GM18907 (cell line): Measurements from ENCODE around the gene SCUBE2.
"Not testable (repeated sequence)": the region's sequence is repeated elsewhere in the genome, so short reads cannot be mapped to it uniquely, and the experiment has no call there.

Source experiments
- ATAC-seq: cut with Tn5 transposase; IDR thresholded peaks from one replicate; pipeline ENCODE4 v1.9.1; 2021; ENCODE audit warnings: mild to moderate bottlenecking, moderate library complexity; ENCODE audit not compliant: unreplicated experiment

SCUBE2 gene

DNA sequence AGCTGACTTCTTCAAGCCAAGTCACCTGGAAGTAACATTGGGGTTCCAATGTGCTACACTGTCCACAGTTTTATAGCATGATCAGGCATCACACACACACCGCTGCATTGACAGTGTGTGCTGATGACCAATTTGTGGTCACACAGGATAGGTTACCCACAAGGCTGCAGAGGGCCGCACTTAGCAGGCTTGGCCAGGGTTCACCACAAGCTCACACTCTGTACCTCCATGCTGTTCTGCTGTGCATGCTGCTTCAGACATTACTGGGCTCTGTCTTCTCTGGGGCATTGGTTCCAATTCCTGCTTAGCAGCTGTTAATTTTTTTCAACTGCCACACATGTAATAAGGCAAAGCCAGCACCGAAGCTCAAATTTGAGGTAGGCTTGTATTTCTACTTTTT is 76.6 kb downstream of the SCUBE2 start:
- no peak for ATAC-seq

DNA sequence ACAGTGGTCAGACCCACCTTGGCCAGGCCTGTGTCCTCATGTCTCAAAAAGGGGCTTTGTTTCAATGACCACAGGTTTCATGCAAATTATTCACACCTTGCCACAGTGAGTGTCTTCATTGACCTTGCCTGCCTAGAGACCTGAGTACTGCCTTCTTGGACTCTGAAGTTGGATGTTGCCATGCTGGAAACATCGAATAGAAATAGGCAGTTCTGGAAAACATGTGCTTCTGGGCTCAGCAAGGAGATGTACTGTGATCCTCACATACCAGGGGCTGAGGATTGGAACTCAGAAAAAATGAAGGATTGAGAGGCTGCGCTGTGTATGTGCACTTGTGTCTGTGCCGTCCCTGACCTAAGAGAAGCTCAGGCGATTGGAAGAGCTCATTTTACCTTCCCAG is 78.0 kb downstream of the SCUBE2 start:
- ATAC-seq = no peak

DNA sequence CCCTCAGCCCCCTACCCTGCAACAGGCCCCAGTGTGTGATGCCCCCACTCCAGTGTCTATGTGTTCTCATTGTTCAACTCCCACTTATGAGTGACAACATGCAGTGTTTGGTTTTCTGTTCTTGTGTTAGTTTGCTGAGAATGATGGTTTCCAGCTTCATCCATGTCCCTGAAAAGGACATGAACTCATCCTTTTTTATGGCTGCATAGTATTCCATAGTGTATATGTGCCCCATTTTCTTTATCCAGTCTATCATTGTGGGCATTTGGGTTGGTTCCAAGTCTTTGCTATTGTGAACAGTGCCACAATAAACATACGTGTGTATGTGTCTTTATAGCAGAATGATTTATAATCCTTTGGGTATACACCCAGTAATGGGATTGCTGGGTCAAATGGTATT is 81.9 kb downstream of the SCUBE2 start:
- not testable (repeated sequence) for ATAC-seq

GRCh38 chr11:9008661-9009060 is 82.7 kb downstream of the SCUBE2 start:
- ATAC-seq = no peak

DNA sequence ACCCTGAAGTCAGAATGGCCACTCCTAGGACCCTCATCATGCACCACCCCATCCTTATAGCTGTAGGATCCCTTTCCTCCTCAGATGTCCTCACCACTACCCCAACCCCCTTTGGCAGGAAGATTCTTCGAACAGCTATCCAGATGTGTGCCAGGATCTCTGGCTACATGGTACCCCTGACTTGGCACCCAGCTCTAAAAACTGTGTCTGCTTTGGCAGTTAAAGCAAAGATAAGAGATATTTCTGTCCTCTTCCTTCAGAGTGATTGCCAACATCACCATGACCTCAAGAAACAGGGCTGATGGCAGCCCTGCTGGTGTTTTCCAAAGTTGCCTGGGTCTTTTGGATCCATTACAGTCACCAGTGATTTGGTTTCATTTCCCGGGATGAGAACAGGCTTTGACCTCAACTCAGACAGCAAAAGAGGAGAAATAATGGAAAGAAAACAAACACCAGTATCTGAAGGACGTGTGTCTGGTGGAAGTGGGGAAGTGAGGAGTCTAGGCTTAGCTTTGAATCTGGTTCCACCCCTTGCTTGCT is 83.3 kb downstream of the SCUBE2 start:
- no peak for ATAC-seq

DNA sequence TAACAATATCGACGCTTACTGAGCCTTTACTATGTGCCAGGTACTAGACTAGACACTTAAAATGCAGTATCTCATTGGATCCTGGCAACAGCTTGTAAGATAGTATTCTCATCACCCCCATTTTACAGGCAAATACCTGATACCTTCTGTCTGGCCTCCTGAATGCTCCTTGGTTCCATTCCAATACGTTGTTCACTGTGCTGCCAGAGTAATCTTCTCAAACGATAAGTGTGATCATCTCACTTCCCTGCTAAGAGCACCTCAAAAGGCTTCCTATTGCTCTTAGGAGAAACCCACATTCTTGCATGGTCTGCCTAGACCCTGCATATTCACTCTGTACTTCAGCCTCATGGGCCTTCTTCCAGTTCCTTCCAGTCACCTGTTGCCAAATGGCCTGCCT is 86.3 kb downstream of the SCUBE2 start:
- ATAC-seq = no peak

GRCh38 chr11:9004183-9004926 is 87.0 kb downstream of the SCUBE2 start:
- ATAC-seq = no peak

- no peak for ATAC-seq
These were observed 87.7 kb downstream of the SCUBE2 start, which contains the start of gene NRIP3 for GRCh38 chr11:9003573-9004182. Gene NRIP3 (minus strand): TSS chr11:9004001. CDS start chr11:9003935, 66 bp downstream.

GRCh38 chr11:9002920-9003572 is 88.4 kb downstream of the SCUBE2 start:
- no peak for ATAC-seq

DNA sequence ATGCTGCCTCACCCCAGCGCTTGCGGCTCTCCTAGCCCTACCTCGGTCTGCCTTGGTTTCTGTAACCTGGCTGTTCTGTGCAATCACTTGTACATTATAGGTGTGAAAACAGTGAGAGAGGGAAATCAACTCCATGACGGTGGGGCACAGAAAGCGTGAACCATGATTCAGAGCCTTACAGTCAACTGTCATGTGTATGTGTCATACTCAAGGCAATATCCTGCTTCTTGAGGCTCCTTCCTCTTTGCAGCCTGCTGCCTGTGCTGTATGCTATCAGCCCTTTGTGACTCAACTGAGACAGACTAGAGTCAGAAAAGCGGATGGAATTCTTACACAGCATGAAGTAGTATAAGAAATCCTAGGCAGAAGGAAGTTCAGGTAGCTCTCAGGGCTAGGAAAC is 89.7 kb downstream of the SCUBE2 start:
- no peak for ATAC-seq

DNA sequence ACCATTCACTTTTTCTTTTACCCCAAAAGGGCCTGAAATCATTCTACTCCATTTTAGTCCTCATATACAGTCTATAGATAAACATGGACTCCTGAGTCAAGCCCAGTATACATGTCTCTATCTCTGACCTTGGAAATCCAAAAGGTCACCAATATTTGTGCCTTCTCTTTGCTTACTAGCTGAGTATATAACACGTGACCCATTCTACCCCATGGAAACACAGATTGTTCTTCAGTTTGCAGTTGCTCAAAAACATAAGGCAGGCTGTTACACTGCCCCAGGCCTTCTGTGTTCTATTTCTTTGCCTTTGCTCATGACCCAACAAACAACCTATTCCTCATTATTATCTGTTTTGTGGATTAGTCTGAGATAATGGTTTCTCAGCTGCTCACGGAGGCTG is 93.4 kb downstream of the SCUBE2 start:
- no peak for ATAC-seq

GRCh38 chr11:8997451-8997850 is 93.9 kb downstream of the SCUBE2 start:
- no peak for ATAC-seq

DNA sequence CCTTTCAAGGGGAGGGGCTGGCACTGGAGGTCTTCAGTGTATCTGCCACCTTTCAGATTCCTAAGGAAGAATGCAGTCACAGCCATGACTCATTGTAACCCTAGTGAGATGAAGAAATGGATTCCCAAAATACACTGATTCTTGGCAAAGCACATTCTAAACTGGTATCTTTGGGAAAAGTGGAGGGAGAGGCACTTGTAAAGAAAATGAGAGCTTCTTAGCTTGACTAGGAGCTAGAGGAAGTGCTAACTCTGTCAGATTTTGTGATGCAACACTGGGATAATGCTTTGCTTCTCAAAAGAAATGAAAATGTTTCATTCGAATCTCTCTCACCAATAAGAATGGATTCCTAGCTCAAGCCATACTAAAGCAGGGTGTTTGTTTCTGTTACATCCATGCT is 101.9 kb downstream of the SCUBE2 start:
- no peak for ATAC-seq

DNA sequence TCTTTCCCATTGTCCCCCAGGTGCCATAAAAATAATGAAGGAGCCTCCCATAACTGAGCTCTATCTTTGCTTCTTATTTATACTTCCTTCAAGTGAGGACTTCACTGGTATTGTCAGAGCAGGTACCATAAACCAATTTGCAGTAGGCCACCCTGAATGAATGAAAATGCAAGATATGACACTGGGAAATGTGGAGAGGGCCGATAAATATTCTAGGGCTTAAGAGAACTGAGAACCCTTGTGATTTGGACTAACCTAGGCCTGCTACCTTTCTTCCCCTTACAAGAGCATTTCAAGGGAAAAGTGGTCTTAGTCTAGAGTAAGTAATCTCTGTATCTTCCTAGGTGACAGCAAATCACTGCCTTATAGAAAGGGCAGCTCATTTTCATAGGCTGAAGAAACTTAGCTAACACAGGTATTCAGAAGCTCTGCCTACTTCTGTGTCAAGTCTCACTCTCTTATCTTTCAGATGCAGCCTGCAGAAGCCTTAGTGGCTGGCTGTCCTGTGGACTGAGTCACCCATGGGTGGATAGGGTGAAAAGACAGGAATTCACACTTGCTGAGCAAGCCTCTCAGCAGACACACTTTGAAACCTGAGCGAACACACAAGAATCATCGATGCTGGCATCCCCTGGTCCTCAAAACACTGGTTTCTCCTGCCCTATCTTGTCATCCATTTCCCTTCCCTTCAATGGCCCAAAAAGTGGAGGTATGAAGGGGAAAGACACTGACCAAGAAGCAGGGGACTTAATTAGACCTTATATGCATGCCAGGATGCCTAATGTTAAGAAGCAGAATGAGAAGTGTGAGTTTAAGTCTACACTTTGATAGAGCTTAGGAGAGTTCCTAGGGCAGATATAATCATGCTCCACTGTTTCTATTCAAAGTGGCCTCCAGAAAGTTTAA is 102.8 kb downstream of the SCUBE2 start:
- ATAC-seq = no peak

GRCh38 chr11:8987446-8987845 is 104.0 kb downstream of the SCUBE2 start:
- no peak for ATAC-seq

- not testable (repeated sequence) for ATAC-seq
These were observed 104.6 kb downstream of the SCUBE2 start for GRCh38 chr11:8986772-8987171.

GRCh38 chr11:8985462-8985861 is 105.9 kb downstream of the SCUBE2 start:
- ATAC-seq = no peak

- no peak for ATAC-seq
These were observed 107.8 kb downstream of the SCUBE2 start for GRCh38 chr11:8983552-8983951.

DNA sequence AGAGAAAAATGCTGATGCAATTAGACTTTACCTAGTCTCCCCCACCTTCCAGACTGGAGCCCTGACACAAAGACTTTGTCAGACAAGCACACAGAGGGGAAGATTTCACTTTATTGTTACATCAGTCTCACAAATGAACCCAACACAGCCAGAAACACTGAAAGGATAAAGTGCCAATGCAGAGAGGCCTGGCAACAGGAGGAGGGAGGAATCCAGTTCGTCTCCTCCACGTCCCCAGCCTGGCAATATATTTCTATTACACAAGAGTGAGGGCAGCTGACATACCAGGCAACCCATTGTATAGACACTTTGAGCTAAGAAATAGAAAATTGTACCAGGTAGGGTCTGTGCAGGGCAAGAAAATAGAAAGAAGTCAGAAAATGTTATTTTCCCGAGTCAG is 110.9 kb downstream of the SCUBE2 start:
- ATAC-seq = no peak

GRCh38 chr11:8979365-8979764 is 112.0 kb downstream of the SCUBE2 start:
- not testable (repeated sequence) for ATAC-seq

DNA sequence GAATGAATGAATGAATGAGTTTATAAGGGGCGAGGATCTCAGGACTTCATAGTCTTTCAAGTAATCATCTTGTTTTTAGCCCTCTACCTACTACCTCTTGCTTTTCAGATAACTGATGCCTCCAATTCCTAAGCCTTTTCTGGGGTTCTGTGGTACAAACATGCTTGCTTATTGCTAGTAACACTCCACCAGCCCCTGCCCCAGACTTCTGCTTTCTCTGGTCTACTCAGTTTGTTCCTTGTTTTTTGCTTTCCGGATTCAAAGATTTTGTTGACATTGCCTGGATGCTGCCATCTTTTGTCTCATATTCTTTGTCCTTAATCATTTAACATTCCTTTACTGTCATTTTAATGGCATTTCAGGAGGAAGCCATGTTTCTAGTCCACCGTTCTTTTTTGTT is 118.3 kb downstream of the SCUBE2 start:
- no peak for ATAC-seq
